ENCODE measurements around the gene CDK7.
"Not testable (repeated sequence)": the region's sequence is repeated elsewhere in the genome, so short reads cannot be mapped to it uniquely, and the experiment has no call there.

Gene CDK7

GRCh38 chr5:69234457-69235268 is at the start of gene CDK7:
Gene CDK7, plus strand, starts transcription at chr5:69234886. Its CDS starts 90 bp downstream, at chr5:69234976.
- peak; percentile 83 for DNase-seq (ENCODE audit: low read depth)

- no peak for DNase-seq (ENCODE audit: low read depth)
Observed at GRCh38 chr5:69187342-69187741, 47.3 kb upstream of the CDK7 start.

- DNase-seq (ENCODE audit: low read depth), result no peak
Observed at GRCh38 chr5:69188811-69189161, 45.9 kb upstream of the CDK7 start.

GRCh38 chr5:69189162-69190086 is 45.3 kb upstream of the CDK7 start, which contains the start of gene CENPH:
Gene CENPH, plus strand, starts transcription at chr5:69189583. Its CDS starts 52 bp downstream, at chr5:69189635.
- DNase-seq (ENCODE audit: low read depth), result peak; percentile 83

- DNase-seq (ENCODE audit: low read depth), result no peak
Observed at GRCh38 chr5:69202497-69202896, 32.2 kb upstream of the CDK7 start.

GRCh38 chr5:69206528-69207190 is 28.0 kb upstream of the CDK7 start:
- no peak for DNase-seq (ENCODE audit: low read depth)

- DNase-seq (ENCODE audit: low read depth), result no peak
Observed at GRCh38 chr5:69209602-69210001, 25.1 kb upstream of the CDK7 start.

- no peak for DNase-seq (ENCODE audit: low read depth)
Observed at GRCh38 chr5:69211200-69211599, 23.5 kb upstream of the CDK7 start.

- DNase-seq (ENCODE audit: low read depth), result no peak
Observed at GRCh38 chr5:69212022-69212421, 22.7 kb upstream of the CDK7 start.

- DNase-seq (ENCODE audit: low read depth), result no peak
Observed at GRCh38 chr5:69213513-69214215, 21.0 kb upstream of the CDK7 start.

GRCh38 chr5:69217151-69217511 is 17.6 kb upstream of the CDK7 start:
- no peak for DNase-seq (ENCODE audit: low read depth)

- DNase-seq (ENCODE audit: low read depth), result peak; percentile 91
Observed at GRCh38 chr5:69217548-69218526, 16.8 kb upstream of the CDK7 start.

- DNase-seq (ENCODE audit: low read depth), result no peak
Observed at GRCh38 chr5:69219939-69220338, 14.7 kb upstream of the CDK7 start.

GRCh38 chr5:69220371-69220770 is 14.3 kb upstream of the CDK7 start:
- DNase-seq (ENCODE audit: low read depth), result not testable (repeated sequence)

GRCh38 chr5:69220833-69221232 is 13.9 kb upstream of the CDK7 start:
- not testable (repeated sequence) for DNase-seq (ENCODE audit: low read depth)

- DNase-seq (ENCODE audit: low read depth), result no peak
Observed at GRCh38 chr5:69224520-69224919, 10.2 kb upstream of the CDK7 start.

- DNase-seq (ENCODE audit: low read depth), result no peak
Observed at GRCh38 chr5:69225860-69226259, 8.8 kb upstream of the CDK7 start.

GRCh38 chr5:69230181-69230580 is 4.5 kb upstream of the CDK7 start:
- no peak for DNase-seq (ENCODE audit: low read depth)

- no peak for DNase-seq (ENCODE audit: low read depth)
Observed at GRCh38 chr5:69231281-69231680, 3.4 kb upstream of the CDK7 start.

- DNase-seq (ENCODE audit: low read depth), result no peak
Observed at GRCh38 chr5:69231851-69232250, 2.8 kb upstream of the CDK7 start.

- not testable (repeated sequence) for DNase-seq (ENCODE audit: low read depth)
Observed at GRCh38 chr5:69236733-69237132, 2.0 kb downstream of the CDK7 start.
